GM12873 (cell line): ENCODE measurements around the gene TRMT13.

Source experiments
- CTCF ChIP-seq: IDR thresholded peaks from 2 replicates; pipeline ENCODE4 v1.5.1; 2012; ENCODE audit warnings: low read depth, mild to moderate bottlenecking, moderate library complexity, low read length, control low read depth; ENCODE audit not compliant: insufficient read depth; ENCODE audit errors: missing control alignments

Gene TRMT13

DNA sequence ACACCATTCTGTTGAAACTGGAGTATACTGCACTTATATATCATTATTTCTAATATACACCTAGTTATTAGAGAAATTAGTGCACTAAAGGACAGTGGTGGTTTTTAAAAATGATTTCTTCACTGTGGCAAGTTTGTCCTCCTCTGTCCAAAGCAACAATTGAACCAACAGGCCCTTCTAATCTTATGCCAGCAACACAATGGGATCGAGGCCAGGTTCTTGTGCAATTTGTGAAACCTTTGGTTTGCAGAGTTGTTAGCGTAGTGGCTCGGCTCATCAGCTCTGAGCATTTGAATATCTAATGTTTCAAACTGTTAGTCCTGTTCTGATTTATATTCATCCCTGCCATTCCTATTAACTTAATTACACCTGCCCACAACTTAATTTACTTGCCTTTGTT lies 54.9 kb downstream of the TRMT13 start:
- TF ChIP-seq CTCF, result no peak

GRCh38 chr1:100188617-100189016 lies 55.7 kb downstream of the TRMT13 start:
- TF ChIP-seq CTCF, result no peak

GRCh38 chr1:100198596-100198995 lies 65.6 kb downstream of the TRMT13 start:
- TF ChIP-seq CTCF, result no peak
